ENCODE results near the gene KCNT2. TPM values are rescaled to one million over a fixed set of nuclear protein-coding genes. Genes with fewer than 3 reads are reported as not detected.

KCNT2 gene
- total RNA-seq, 4 donors from 2014 or later = 3.7 to 18.5 (median 6.5) TPM

DNA sequence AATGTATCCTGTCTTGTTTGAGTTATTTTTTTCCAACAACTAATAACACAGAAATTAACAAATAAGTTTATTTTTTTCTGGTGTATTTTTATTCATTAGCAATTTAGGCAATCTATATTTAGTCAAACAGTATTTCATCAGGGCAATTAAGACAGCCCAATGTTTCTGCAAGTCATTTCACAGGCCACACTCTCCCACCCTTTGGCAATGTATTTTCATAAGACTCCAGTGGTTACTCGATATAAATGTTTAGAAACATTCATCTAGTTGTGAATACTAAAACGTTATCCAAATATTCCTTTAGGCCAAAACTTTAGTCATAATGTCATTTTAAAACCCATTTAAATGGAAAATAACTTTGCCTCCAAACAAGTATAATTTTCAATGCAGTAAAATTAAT lies 142.1 kb downstream of the KCNT2 start:
- Histone ChIP-seq H3K27ac (no peak overlapping the region), H3K4me1 (peaks cover 5 to 7% of the 10 kb centered on the region in 2 donors), H3K9me3 (no peaks in the 10 kb centered on the region), H3K27me3 (no peaks in the 10 kb centered on the region), H3K4me3 (replicated peaks in 1 of 3) (no peak overlapping the region), H3K36me3 (no peaks in the 10 kb centered on the region)
- intact Hi-C loops (cut with DNase I) = no loop called here
- DNase-seq = no peak
- no peak for TF ChIP-seq POLR2A (IDR thresholded peaks at IDR 0.05)
- TF ChIP-seq, protein P1, sequence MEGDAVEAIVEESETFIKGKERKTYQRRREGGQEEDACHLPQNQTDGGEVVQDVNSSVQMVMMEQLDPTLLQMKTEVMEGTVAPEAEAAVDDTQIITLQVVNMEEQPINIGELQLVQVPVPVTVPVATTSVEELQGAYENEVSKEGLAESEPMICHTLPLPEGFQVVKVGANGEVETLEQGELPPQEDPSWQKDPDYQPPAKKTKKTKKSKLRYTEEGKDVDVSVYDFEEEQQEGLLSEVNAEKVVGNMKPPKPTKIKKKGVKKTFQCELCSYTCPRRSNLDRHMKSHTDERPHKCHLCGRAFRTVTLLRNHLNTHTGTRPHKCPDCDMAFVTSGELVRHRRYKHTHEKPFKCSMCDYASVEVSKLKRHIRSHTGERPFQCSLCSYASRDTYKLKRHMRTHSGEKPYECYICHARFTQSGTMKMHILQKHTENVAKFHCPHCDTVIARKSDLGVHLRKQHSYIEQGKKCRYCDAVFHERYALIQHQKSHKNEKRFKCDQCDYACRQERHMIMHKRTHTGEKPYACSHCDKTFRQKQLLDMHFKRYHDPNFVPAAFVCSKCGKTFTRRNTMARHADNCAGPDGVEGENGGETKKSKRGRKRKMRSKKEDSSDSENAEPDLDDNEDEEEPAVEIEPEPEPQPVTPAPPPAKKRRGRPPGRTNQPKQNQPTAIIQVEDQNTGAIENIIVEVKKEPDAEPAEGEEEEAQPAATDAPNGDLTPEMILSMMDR (IDR thresholded peaks at IDR 0.05) = no peak
- 80 to 86% methylated on average over 2 of the region's 2 CpGs for WGBS, 2 donors

- WGBS, 2 donors = 68 to 69% methylated on average over 1 of the region's 1 CpG
- H3K27ac ChIP-seq = no peak overlapping the region
- peaks cover 5 to 7% of the 10 kb centered on the region in 2 donors for H3K4me1 ChIP-seq
- H3K4me3 ChIP-seq (replicated peaks in 1 of 3) = no peak overlapping the region
- no peaks in the 10 kb centered on the region for H3K9me3 ChIP-seq
- no peaks in the 10 kb centered on the region for H3K27me3 ChIP-seq
- peak in 1 of 2 donors; percentile 15 for DNase-seq
- H3K36me3 ChIP-seq = no peaks in the 10 kb centered on the region
- intact Hi-C loops (cut with DNase I) = no loop called here
- TF ChIP-seq, protein P1 (IDR thresholded peaks at IDR 0.05) = no peak
- TF ChIP-seq POLR2A (IDR thresholded peaks at IDR 0.05) = no peak
Measured at GRCh38 chr1:196464480-196464941, 143.7 kb downstream of the KCNT2 start.

DNA sequence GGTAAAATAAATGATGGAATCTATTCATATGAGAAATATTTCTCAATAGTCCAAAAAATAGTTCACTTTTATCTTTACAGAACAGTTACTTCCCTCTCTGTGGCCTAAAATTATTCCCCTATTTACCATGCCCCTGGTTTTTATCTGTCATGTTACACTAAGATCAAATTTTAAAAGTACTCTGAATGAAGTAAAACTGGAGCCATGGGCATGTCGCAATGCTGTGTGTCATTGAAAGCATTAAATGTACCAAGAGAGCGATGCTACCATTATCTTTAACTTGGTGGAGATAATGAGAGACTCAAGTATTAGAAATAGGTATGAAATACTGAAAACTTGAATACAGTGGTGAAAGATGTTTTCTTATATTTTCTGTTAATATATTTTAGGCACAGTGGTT lies 146.2 kb downstream of the KCNT2 start:
- 95 to 97% methylated on average over 2 of the region's 2 CpGs for WGBS, 2 donors
- Histone ChIP-seq H3K4me3 (replicated peaks in 1 of 3) (no peak overlapping the region), H3K4me1 (peaks cover 5 to 7% of the 10 kb centered on the region in 2 donors), H3K27ac (no peak overlapping the region), H3K27me3 (no peaks in the 10 kb centered on the region), H3K9me3 (no peaks in the 10 kb centered on the region), H3K36me3 (no peaks in the 10 kb centered on the region)
- intact Hi-C loops (cut with DNase I) = no loop called here
- DNase-seq = no peak
- no peak for TF ChIP-seq POLR2A (IDR thresholded peaks at IDR 0.05)
- TF ChIP-seq, protein P1 (IDR thresholded peaks at IDR 0.05) = no peak

GRCh38 chr1:196461521-196461920 lies 146.7 kb downstream of the KCNT2 start:
- WGBS, 2 donors = 76 to 85% methylated on average over 3 of the region's 3 CpGs
- DNase-seq = no peak
- no peaks in the 10 kb centered on the region for H3K9me3 ChIP-seq
- H3K27ac ChIP-seq = no peak overlapping the region
- H3K27me3 ChIP-seq = no peaks in the 10 kb centered on the region
- TF ChIP-seq, protein P1 (IDR thresholded peaks at IDR 0.05) = no peak
- TF ChIP-seq POLR2A (IDR thresholded peaks at IDR 0.05) = no peak
- peaks cover 5 to 7% of the 10 kb centered on the region in 2 donors for H3K4me1 ChIP-seq
- no peak overlapping the region for H3K4me3 ChIP-seq (replicated peaks in 1 of 3)
- H3K36me3 ChIP-seq = no peaks in the 10 kb centered on the region
- intact Hi-C loops (cut with DNase I) = no loop called here

DNA sequence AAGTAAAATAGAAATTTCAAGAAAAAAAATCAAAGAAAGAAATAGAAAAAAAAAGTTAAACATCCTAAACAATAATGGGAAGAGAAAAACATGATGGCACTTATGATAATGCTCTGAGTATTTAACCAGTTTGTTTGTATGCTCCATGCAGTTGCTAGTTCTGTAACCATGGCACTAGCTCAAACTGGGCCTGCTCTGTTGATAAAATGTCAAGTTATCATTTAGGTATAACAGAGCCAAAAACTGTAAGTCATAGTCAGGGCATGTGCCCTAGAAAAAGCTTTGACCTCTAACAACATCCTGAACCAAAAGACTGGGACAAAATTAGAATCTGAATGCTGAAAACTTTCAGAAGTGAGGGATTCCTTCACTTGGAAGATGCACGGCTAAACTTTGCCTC lies 148.9 kb downstream of the KCNT2 start:
- no peak overlapping the region for H3K4me3 ChIP-seq (replicated peaks in 1 of 3)
- H3K4me1 ChIP-seq = peaks cover 0 to under 1% of the 10 kb centered on the region in 2 donors
- no peak for DNase-seq
- no peak overlapping the region for H3K27ac ChIP-seq
- no peaks in the 10 kb centered on the region for H3K36me3 ChIP-seq
- TF ChIP-seq, protein P1 (IDR thresholded peaks at IDR 0.05) = no peak
- no peak for TF ChIP-seq POLR2A (IDR thresholded peaks at IDR 0.05)
- intact Hi-C loops (cut with DNase I) = no loop called here
- no peaks in the 10 kb centered on the region for H3K27me3 ChIP-seq
- 81 to 89% methylated on average over 1 of the region's 1 CpG for WGBS, 2 donors
- H3K9me3 ChIP-seq = no peaks in the 10 kb centered on the region

All from thyroid gland (tissue), 4 donors.